ENCODE data around the gene SLC9A9.

The SLC9A9 gene

DNA sequence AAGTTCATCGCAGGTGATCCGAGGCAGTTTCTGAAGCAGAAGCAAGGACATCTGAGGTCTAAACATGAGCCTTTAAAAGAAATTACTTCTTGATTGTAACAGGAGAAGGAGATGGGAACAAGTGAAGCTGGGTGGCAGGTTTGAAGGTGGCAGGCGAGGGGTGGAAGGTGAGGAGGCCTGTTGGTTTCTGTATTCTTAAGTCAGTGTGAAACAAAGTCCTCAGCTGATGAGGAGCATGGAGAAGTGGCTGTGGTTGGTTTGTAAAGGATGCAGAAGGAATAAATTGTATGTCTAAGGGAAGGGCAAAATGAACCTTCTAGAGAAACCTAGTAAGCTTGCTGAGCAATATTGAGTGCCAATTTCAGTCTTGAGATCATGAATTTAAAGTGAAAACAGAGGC, 429.9 kb downstream of the SLC9A9 start:
- Histone ChIP-seq H3K4me1 (ENCODE audit: low read length) (no peaks in the 10 kb centered on the region), H3K9me2 (replicated peaks; ENCODE audit: insufficient read depth, low read length) (no peaks in the 10 kb centered on the region), H3K9me3 (replicated peaks; ENCODE audit: insufficient read depth, low read length) (no peaks in the 10 kb centered on the region), H3K27ac (ENCODE audit: low read length) (no peak overlapping the region), H3K4me3 (ENCODE audit: low read length) (no peak overlapping the region), H3K27me3 (replicated peaks; ENCODE audit: insufficient read depth, low read length) (no peaks in the 10 kb centered on the region), H3K36me3 (replicated peaks; ENCODE audit: insufficient read depth, low read length) (no peaks in the 10 kb centered on the region), H2AFZ (ENCODE audit: low read length) (no peak overlapping the region), H4K20me1 (ENCODE audit: insufficient read depth, low read length) (no peaks in the 10 kb centered on the region), H3F3A (ENCODE audit: insufficient read depth, low read length) (no peaks in the 10 kb centered on the region), H3K79me2 (ENCODE audit: low read length) (no peaks in the 10 kb centered on the region), H3K9ac (ENCODE audit: low read length) (no peak overlapping the region), H3K4me2 (ENCODE audit: low read depth, low read length) (no peak overlapping the region)
- TF ChIP-seq EZH2phosphoT487 (IDR thresholded peaks at IDR 0.05; ENCODE audit: low read length) (no peak), EZH2 (optimal IDR thresholded peaks at IDR 0.05; ENCODE audit: low read depth, low read length) (no peak)
- TF ChIP-seq, protein P1, sequence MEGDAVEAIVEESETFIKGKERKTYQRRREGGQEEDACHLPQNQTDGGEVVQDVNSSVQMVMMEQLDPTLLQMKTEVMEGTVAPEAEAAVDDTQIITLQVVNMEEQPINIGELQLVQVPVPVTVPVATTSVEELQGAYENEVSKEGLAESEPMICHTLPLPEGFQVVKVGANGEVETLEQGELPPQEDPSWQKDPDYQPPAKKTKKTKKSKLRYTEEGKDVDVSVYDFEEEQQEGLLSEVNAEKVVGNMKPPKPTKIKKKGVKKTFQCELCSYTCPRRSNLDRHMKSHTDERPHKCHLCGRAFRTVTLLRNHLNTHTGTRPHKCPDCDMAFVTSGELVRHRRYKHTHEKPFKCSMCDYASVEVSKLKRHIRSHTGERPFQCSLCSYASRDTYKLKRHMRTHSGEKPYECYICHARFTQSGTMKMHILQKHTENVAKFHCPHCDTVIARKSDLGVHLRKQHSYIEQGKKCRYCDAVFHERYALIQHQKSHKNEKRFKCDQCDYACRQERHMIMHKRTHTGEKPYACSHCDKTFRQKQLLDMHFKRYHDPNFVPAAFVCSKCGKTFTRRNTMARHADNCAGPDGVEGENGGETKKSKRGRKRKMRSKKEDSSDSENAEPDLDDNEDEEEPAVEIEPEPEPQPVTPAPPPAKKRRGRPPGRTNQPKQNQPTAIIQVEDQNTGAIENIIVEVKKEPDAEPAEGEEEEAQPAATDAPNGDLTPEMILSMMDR (IDR thresholded peaks at IDR 0.05; ENCODE audit: low read length) = no peak
- no peak for DNase-seq

DNA sequence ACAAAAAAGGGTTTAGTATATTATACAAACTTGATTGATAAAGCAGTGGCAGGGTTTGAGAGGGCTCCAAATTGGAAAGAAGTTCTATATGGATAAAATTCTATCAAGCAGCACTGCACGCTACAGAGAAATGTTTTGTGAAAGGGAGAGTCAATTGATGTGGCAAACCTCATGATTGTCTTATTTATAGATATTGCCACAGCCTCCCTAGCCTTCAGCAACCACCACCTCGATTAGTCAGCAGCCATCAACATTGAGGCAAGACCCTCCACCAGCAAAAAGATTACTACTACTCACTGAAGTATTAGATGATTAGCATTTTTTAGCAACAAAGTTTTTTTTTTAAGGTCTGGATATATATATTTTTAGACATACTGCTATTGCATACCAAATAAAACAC, 432.0 kb downstream of the SLC9A9 start:
- no peak overlapping the region for H3K9ac ChIP-seq (ENCODE audit: low read length)
- no peaks in the 10 kb centered on the region for H3K36me3 ChIP-seq (replicated peaks; ENCODE audit: insufficient read depth, low read length)
- H3K4me3 ChIP-seq (ENCODE audit: low read length) = no peak overlapping the region
- H3K9me2 ChIP-seq (replicated peaks; ENCODE audit: insufficient read depth, low read length) = no peaks in the 10 kb centered on the region
- H2AFZ ChIP-seq (ENCODE audit: low read length) = no peak overlapping the region
- DNase-seq = no peak
- TF ChIP-seq EZH2 (optimal IDR thresholded peaks at IDR 0.05; ENCODE audit: low read depth, low read length) (no peak), EZH2phosphoT487 (IDR thresholded peaks at IDR 0.05; ENCODE audit: low read length) (no peak)
- TF ChIP-seq, protein P1 (IDR thresholded peaks at IDR 0.05; ENCODE audit: low read length) = no peak
- no peaks in the 10 kb centered on the region for H3K27me3 ChIP-seq (replicated peaks; ENCODE audit: insufficient read depth, low read length)
- no peak overlapping the region for H3K27ac ChIP-seq (ENCODE audit: low read length)
- no peak overlapping the region for H3K4me2 ChIP-seq (ENCODE audit: low read depth, low read length)
- no peaks in the 10 kb centered on the region for H4K20me1 ChIP-seq (ENCODE audit: insufficient read depth, low read length)
- no peaks in the 10 kb centered on the region for H3K9me3 ChIP-seq (replicated peaks; ENCODE audit: insufficient read depth, low read length)
- no peaks in the 10 kb centered on the region for H3K79me2 ChIP-seq (ENCODE audit: low read length)
- H3F3A ChIP-seq (ENCODE audit: insufficient read depth, low read length) = no peaks in the 10 kb centered on the region
- no peaks in the 10 kb centered on the region for H3K4me1 ChIP-seq (ENCODE audit: low read length)

DNA sequence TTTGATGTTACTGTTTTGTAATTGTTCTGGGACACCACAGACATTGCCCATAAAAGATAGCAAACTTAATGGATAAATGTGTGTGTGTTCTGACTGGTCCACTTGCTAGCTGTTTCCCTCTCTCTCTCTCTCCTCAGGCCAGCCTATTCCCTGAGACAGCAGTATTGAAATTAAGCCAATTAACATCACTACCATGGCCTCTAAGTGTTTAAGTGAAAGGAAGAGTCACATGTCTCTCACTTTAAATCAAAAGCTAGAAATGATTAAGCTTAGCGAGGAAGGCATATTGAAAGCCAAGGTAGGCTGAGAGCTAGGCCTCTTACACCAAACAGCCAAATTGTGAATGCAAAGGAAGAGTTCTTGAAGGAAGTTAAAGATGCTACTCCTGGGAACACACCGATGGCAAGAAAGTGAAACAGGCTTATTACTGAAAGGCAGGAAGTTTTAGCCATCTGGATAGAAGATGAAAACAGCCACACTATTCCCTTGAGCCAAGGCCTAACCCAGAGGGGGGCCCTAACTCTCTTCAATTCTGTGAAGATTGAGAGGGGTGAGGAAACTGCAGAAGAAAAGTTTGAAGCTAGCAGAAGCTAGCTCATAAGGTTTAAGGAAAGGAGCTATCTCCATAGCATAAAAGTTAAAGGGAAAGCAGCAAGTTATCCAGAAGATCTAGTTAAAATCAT, 433.6 kb downstream of the SLC9A9 start:
- H3F3A ChIP-seq (ENCODE audit: insufficient read depth, low read length) = no peaks in the 10 kb centered on the region
- H3K36me3 ChIP-seq (replicated peaks; ENCODE audit: insufficient read depth, low read length) = no peaks in the 10 kb centered on the region
- H4K20me1 ChIP-seq (ENCODE audit: insufficient read depth, low read length) = no peaks in the 10 kb centered on the region
- H2AFZ ChIP-seq (ENCODE audit: low read length) = no peak overlapping the region
- H3K79me2 ChIP-seq (ENCODE audit: low read length) = no peaks in the 10 kb centered on the region
- TF ChIP-seq, protein P1 (IDR thresholded peaks at IDR 0.05; ENCODE audit: low read length) = no peak
- TF ChIP-seq EZH2phosphoT487 (IDR thresholded peaks at IDR 0.05; ENCODE audit: low read length) = no peak
- TF ChIP-seq EZH2 (optimal IDR thresholded peaks at IDR 0.05; ENCODE audit: low read depth, low read length) = no peak
- no peak overlapping the region for H3K9ac ChIP-seq (ENCODE audit: low read length)
- no peak for DNase-seq
- no peaks in the 10 kb centered on the region for H3K4me1 ChIP-seq (ENCODE audit: low read length)
- H3K4me3 ChIP-seq (ENCODE audit: low read length) = no peak overlapping the region
- H3K27me3 ChIP-seq (replicated peaks; ENCODE audit: insufficient read depth, low read length) = no peaks in the 10 kb centered on the region
- H3K9me2 ChIP-seq (replicated peaks; ENCODE audit: insufficient read depth, low read length) = no peaks in the 10 kb centered on the region
- no peaks in the 10 kb centered on the region for H3K9me3 ChIP-seq (replicated peaks; ENCODE audit: insufficient read depth, low read length)
- no peak overlapping the region for H3K4me2 ChIP-seq (ENCODE audit: low read depth, low read length)
- no peak overlapping the region for H3K27ac ChIP-seq (ENCODE audit: low read length)
